OCI-LY3 (cell line): Measurements from ENCODE around the gene ATP5ME.

Experiments used
- H2AFZ ChIP-seq: fragments of 200-600, 300-600 bp; shearing (Covaris generic); 2 replicates; pipeline ENCODE4 v1.6.0; 2014; ENCODE audit warnings: antibody characterized with exemption, low read depth, low read length
- H3K27ac ChIP-seq: fragments of 200-600, 300-600 bp; sonication (generic); 2 replicates; pipeline ENCODE4 v1.5.1; 2014; ENCODE audit warnings: mild to moderate bottlenecking, low read length, moderate library complexity, mixed read lengths
- H3K27me3 ChIP-seq: fragments of 200-600, 300-600 bp; sonication (generic); 2 replicates; pipeline ENCODE4 v1.6.1; 2014; ENCODE audit warnings: low read depth, low read length, mixed read lengths
- H3K36me3 ChIP-seq: fragments of 200-600, 300-600 bp; sonication (generic); replicated peaks from 2 replicates; pipeline ENCODE3; 2014; ENCODE audit warnings: low read depth, low read length, mixed read lengths
- H3K4me1 ChIP-seq: fragments of 300-600, 200-600 bp; sonication (generic); 2 replicates; pipeline ENCODE4 v1.6.1; 2014; ENCODE audit warnings: low read length, mixed read lengths
- H3K4me2 ChIP-seq: fragments of 200-600, 300-600 bp; sonication (generic); 2 replicates; pipeline ENCODE4 v1.6.1; 2014; ENCODE audit warnings: low read length, mixed read lengths
- H3K4me3 ChIP-seq: fragments of 300-600, 200-600 bp; sonication (generic); 2 replicates; pipeline ENCODE4 v1.5.1; 2014; ENCODE audit warnings: antibody characterized with exemption, mild to moderate bottlenecking, low read length, moderate library complexity
- H3K79me2 ChIP-seq: fragments of 300-600, 200-600 bp; shearing (Covaris generic); 2 replicates; pipeline ENCODE4 v1.6.1; 2014; ENCODE audit warnings: mild to moderate bottlenecking, low read length, mixed read lengths
- H3K9ac ChIP-seq: fragments of 300-600, 200-600 bp; shearing (Covaris generic); 2 replicates; pipeline ENCODE4 v1.6.0; 2014; ENCODE audit warnings: mild to moderate bottlenecking, low read length, moderate library complexity
- H3K9me3 ChIP-seq: fragments of 200-600, 300-600 bp; shearing (Covaris generic); 2 replicates; pipeline ENCODE4 v1.6.1; 2014; ENCODE audit warnings: low read length, mixed read lengths; ENCODE audit not compliant: insufficient read depth
- H4K20me1 ChIP-seq: fragments of 200-600, 300-600 bp; sonication (generic); 2 replicates; pipeline ENCODE4 v1.6.1; 2016; ENCODE audit warnings: low read length, mixed read lengths; ENCODE audit not compliant: insufficient read depth
- CTCF ChIP-seq: fragments of 200-600, 300-600 bp; sonication (generic); IDR thresholded peaks from 2 replicates; pipeline ENCODE4 v1.5.1; 2014; ENCODE audit warnings: antibody characterized with exemption, low read length, low read depth
- EZH2phosphoT487 ChIP-seq: fragments of 200-600 bp; shearing (Covaris generic); IDR thresholded peaks from 2 replicates; pipeline ENCODE4 v1.6.1; 2018; ENCODE audit warnings: antibody characterized with exemption, mixed run types, low read depth

ATP5ME gene

GRCh38 chr4:660401-660800, 13.7 kb downstream of the ATP5ME start:
- H3K4me3 ChIP-seq: no peak overlapping the region
- H2AFZ ChIP-seq: no peak overlapping the region
- no peaks in the 10 kb centered on the region for H4K20me1 ChIP-seq
- no peaks in the 10 kb centered on the region for H3K36me3 ChIP-seq
- H3K9ac ChIP-seq: no peak overlapping the region
- no peaks in the 10 kb centered on the region for H3K79me2 ChIP-seq
- H3K27ac ChIP-seq: no peak overlapping the region
- no peak for TF ChIP-seq EZH2phosphoT487
- TF ChIP-seq CTCF: no peak
- no peaks in the 10 kb centered on the region for H3K4me1 ChIP-seq
- no peaks in the 10 kb centered on the region for H3K9me3 ChIP-seq
- no peak overlapping the region for H3K4me2 ChIP-seq
- H3K27me3 ChIP-seq: no peaks in the 10 kb centered on the region

- Histone ChIP-seq H3K27me3 (no peaks in the 10 kb centered on the region), H3K4me3 (no peak overlapping the region), H3K4me1 (no peaks in the 10 kb centered on the region), H3K79me2 (no peaks in the 10 kb centered on the region), H4K20me1 (no peaks in the 10 kb centered on the region), H3K27ac (no peak overlapping the region), H3K9me3 (no peaks in the 10 kb centered on the region), H3K36me3 (no peaks in the 10 kb centered on the region), H3K9ac (no peak overlapping the region), H2AFZ (no peak overlapping the region), H3K4me2 (no peak overlapping the region)
- TF ChIP-seq CTCF (no peak), EZH2phosphoT487 (no peak)
Observed at GRCh38 chr4:659851-660250, 14.2 kb downstream of the ATP5ME start.

GRCh38 chr4:658681-659667, 15.1 kb downstream of the ATP5ME start:
- H3K27me3 ChIP-seq: no peaks in the 10 kb centered on the region
- H2AFZ ChIP-seq: no peak overlapping the region
- H3K4me3 ChIP-seq: no peak overlapping the region
- no peak overlapping the region for H3K4me2 ChIP-seq
- TF ChIP-seq EZH2phosphoT487 (no peak), CTCF (no peak)
- no peaks in the 10 kb centered on the region for H3K79me2 ChIP-seq
- H3K9me3 ChIP-seq: no peaks in the 10 kb centered on the region
- no peaks in the 10 kb centered on the region for H4K20me1 ChIP-seq
- H3K36me3 ChIP-seq: no peaks in the 10 kb centered on the region
- no peak overlapping the region for H3K9ac ChIP-seq
- no peak overlapping the region for H3K27ac ChIP-seq
- no peaks in the 10 kb centered on the region for H3K4me1 ChIP-seq

GRCh38 chr4:657834-658667, 16.0 kb downstream of the ATP5ME start:
- Histone ChIP-seq H3K36me3 (no peaks in the 10 kb centered on the region), H3K4me2 (no peak overlapping the region), H3K9me3 (no peaks in the 10 kb centered on the region), H3K4me1 (no peaks in the 10 kb centered on the region), H3K9ac (no peak overlapping the region), H2AFZ (no peak overlapping the region), H3K27me3 (no peaks in the 10 kb centered on the region), H3K4me3 (no peak overlapping the region), H4K20me1 (no peaks in the 10 kb centered on the region), H3K79me2 (no peaks in the 10 kb centered on the region), H3K27ac (no peak overlapping the region)
- TF ChIP-seq CTCF: no peak
- no peak for TF ChIP-seq EZH2phosphoT487
